HG03439 (cell line): ENCODE data around the gene FCRL6.

Experiments used
- ATAC-seq: cut with Tn5 transposase; IDR thresholded peaks from one replicate; pipeline ENCODE4 v1.9.1; 2021; ENCODE audit warnings: mild to moderate bottlenecking, moderate library complexity; ENCODE audit not compliant: unreplicated experiment

The FCRL6 gene

DNA sequence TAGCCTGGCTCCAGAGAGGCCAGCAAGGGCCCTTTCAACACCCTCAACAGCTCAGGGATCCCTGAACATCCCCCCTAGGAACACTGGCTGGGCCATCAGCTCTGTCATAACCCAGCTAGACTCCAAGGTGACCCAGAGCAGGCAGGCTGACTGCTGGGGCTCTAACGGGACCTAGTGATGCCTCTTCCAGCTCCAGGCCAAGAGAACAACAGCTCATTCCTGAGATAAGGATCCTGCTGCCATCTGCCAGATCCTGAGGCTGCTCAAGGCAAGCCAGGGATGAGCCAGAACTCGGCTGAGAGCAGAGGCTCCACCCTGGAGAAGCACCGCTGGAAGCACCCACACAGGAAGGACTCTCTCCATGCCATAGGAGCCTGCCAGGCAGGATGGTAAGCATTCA is 58.3 kb downstream of the FCRL6 start:
- no peak for ATAC-seq

GRCh38 chr1:159861218-159861617 is 59.1 kb downstream of the FCRL6 start:
- ATAC-seq: no peak

DNA sequence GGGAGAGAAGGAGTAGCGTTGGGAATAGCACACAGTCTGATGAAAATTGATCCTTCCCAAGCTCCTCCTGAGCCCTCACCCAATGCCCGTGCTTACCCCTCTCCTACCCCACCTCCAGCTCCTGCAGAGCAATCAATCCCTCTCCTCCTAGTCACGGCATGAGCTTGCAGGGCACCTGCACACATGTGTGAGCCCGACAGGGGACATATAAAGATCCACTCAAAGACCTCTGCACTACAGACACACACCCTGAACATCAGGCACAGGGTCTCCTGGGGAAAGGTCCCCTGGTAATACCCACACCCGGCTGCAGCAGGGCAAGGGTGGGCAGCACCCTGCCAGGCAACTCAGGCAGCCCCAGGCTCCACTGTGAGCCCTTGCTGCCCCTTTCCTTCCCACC is 59.9 kb downstream of the FCRL6 start:
- ATAC-seq: no peak

DNA sequence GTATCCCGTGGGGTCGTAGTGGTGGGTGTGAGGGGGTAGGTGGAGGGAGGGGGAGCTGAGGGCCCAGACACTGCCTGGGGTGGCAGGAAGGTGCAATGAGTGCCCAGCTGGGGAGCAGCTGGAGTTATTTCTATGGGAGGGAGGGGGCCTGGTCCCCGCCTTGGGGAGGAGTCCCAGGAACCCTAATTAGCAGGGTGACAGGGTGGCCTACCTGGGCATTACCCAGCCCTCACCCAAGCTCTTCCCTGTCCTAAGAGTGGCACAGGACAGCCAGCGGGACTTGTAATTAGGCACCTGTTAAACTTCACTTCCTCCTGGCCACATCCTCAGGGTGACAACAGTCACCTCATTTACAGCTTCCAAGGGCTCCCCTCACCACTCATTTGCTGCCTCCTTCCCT is 60.4 kb downstream of the FCRL6 start, which contains the start of gene VSIG8:
VSIG8 (minus strand) TSS at position 101 of the 400 bp plus-strand sequence. CDS start 136 bp downstream, outside the sequence.
- ATAC-seq: no peak

DNA sequence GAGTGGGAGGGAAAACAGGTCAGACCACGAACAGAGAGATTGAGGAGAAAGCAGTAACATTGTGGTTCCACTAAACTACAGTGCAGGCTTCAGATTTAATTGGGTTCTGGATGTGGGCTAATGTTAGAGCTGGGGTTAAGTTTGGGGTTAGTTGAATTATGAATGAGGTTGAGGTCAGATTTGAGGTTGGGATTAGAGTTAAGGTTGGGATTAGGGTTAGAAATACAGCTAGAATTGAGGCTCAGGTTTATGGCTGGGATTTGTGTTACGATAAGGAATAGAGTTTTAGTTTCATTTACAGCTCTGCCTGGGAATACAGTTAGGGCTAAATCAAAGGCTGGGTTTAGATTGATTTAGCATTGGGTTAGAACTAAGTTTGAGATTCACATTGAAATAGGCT is 62.1 kb downstream of the FCRL6 start:
- no peak for ATAC-seq
